HepG2 (cell line): ENCODE results near the gene CYBB.

Experiments used
- JUND ChIP-seq: sonication (generic); formaldehyde crosslinking; IDR thresholded peaks from 2 replicates; pipeline ENCODE4 v1.8.0; 2022; ENCODE audit warnings: mild to moderate bottlenecking, missing genetic modification reagents
- TF ChIP-seq, protein P1 (sequence below): fragments of 450-650 bp; IDR thresholded peaks from 2 replicates; pipeline ENCODE4 v1.6.1; 2017; ENCODE audit warnings: mild to moderate bottlenecking

DNA sequence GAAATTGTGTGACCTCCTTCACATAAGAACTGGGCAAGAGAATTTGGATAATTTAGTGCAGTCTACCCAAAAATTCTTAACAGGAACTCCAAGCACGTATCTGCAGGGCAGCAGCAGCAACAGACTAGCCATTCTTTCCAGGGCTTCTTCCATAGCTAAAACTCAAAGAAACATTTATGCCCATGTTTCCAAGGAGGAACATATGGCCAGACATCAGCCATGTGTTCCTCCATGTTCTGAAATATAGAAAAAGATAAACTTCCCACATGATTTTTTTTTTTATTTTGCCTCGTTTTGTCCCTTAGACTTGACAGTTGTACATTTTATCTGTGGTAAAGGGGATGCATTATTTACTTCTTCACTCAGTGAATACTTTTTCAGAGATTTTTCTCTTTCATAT is 27.6 kb upstream of the CYBB start:
- TF ChIP-seq, protein P1, sequence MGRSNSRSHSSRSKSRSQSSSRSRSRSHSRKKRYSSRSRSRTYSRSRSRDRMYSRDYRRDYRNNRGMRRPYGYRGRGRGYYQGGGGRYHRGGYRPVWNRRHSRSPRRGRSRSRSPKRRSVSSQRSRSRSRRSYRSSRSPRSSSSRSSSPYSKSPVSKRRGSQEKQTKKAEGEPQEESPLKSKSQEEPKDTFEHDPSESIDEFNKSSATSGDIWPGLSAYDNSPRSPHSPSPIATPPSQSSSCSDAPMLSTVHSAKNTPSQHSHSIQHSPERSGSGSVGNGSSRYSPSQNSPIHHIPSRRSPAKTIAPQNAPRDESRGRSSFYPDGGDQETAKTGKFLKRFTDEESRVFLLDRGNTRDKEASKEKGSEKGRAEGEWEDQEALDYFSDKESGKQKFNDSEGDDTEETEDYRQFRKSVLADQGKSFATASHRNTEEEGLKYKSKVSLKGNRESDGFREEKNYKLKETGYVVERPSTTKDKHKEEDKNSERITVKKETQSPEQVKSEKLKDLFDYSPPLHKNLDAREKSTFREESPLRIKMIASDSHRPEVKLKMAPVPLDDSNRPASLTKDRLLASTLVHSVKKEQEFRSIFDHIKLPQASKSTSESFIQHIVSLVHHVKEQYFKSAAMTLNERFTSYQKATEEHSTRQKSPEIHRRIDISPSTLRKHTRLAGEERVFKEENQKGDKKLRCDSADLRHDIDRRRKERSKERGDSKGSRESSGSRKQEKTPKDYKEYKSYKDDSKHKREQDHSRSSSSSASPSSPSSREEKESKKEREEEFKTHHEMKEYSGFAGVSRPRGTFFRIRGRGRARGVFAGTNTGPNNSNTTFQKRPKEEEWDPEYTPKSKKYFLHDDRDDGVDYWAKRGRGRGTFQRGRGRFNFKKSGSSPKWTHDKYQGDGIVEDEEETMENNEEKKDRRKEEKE, result no peak
- no peak for TF ChIP-seq JUND (CRISPR knock-in tag)
